Naive B cell (primary cell): ENCODE measurements around the gene ABLIM3. TPM values are rescaled to one million over a fixed set of nuclear protein-coding genes. Genes with fewer than 3 reads are reported as not detected.
A peak's percentile ranks its signal among the peaks of the same experiment; 100 is the strongest.

Experiments
- ATAC-seq, 2 donors: fragments of 150-1000 bp; cut with Tn5 transposase; 2 replicates each; pipeline ENCODE4 v1.10.0; 2021; ENCODE audit warnings: low read depth in 2 of 2, mild to moderate bottlenecking in 2 of 2, moderate library complexity in 2 of 2
- DNase-seq: peaks from one replicate; pipeline ENCODE4 v3.0.0; 2022
- H3K27ac Mint-ChIP-seq, 6 donors: one replicate each; pipeline ENCODE4 v1.8.0; 2020 to 2022; ENCODE audit warnings: mild to moderate bottlenecking in 6 of 6, mixed read lengths in 6 of 6, moderate library complexity in 5 of 6, inconsistent platforms in 2 of 6
- H3K27me3 Mint-ChIP-seq, 3 donors: one replicate each; pipeline ENCODE4 v1.8.0; 2021 to 2022; ENCODE audit warnings: mixed read lengths in 3 of 3, mild to moderate bottlenecking in 1 of 3
- H3K36me3 Mint-ChIP-seq, 2 donors: one replicate each; pipeline ENCODE4 v1.8.0; 2020 to 2022; ENCODE audit warnings: mixed read lengths in 2 of 2, inconsistent platforms in 1 of 2, mild to moderate bottlenecking in 1 of 2
- H3K4me1 Mint-ChIP-seq, 3 donors: one replicate each; pipeline ENCODE4 v1.8.0; 2020 to 2022; ENCODE audit warnings: mixed read lengths in 3 of 3, inconsistent platforms in 1 of 3, mild to moderate bottlenecking in 1 of 3, moderate library complexity in 1 of 3
- H3K4me3 Mint-ChIP-seq, 8 donors: one replicate each; pipeline ENCODE4 v1.8.0; 2020 to 2022; ENCODE audit warnings: mild to moderate bottlenecking in 8 of 8, mixed read lengths in 8 of 8, moderate library complexity in 8 of 8, inconsistent platforms in 2 of 8
- H3K9me3 Mint-ChIP-seq, 7 donors: one replicate each; pipeline ENCODE4 v1.8.0; 2020 to 2022; ENCODE audit warnings: mixed read lengths in 7 of 7, mild to moderate bottlenecking in 5 of 7, inconsistent platforms in 2 of 7, moderate library complexity in 1 of 7
- polyA plus RNA-seq, 6 donors: library from polyadenylated mRNA; unstranded; fragments of 300-500 nt; fragmentation: Illumina TruSeq; gene quantifications; one replicate each; pipeline ENCODE4 v1.2.3, GENCODE V29; 2021; ENCODE audit warnings: low read depth in 6 of 6

ABLIM3 gene
- polyA plus RNA-seq: under 1 TPM in 3 of 6 donors, not detected in 3; 0.17 to 0.74 (median 0.21) TPM

DNA sequence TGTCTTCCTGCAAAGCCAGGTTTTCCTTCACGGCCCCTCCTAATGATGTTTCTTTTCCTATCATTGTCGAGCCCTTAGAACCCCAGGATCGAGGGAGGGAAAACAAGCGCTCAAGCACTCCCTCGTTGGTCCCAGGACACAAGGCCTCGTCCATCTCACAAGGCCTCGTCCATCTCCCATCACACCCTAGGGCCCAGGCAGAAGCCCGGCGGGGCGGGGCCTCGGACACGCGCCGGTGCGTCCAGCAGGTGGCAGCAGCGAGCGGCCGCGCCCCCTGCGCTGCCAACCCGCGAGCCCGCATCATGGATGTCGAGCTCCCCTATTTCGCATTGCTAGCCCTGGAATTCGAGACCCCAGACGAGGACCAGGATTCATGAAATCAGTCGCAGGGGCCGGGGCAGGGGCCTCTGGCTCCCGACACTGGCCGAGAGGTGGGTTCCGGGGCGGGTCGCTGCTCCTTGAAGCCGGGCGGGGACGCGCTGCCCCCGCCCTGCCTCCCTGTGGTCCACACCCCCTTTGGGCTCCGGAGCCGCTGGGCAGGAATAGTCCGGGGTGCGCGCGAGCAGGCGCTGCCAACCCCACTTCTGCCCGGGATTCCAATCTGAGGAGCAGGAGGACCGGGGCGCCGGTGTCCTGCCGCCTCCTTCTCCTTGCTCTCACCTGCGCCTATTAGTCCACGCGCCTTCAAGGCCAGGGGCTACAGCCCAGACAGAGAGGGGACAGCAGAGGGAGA lies at the start of gene ABLIM3:
ABLIM3 (plus strand) TSS at position 270 of the 733 bp plus-strand sequence. CDS start 603 bp downstream, outside the sequence.
- Mint-ChIP-seq H3K27me3 (peaks cover 34 to 64% (median 44%) of the 10 kb centered on the region in 3 donors), H3K4me1 (peaks cover 2 to 6% (median 3%) of the 10 kb centered on the region in 3 donors), H3K27ac (peak within 1 kb of the TSS in 3 of 6 donors; percentile 39 to 66 (median 52)), H3K4me3 (peak within 1 kb of the TSS; percentile 15 to 89 (median 64)), H3K36me3 (no peaks in the 10 kb centered on the region), H3K9me3 (peaks cover 0 to 9% (median 0%) of the 10 kb centered on the region in 7 donors)
- DNase-seq (peak; percentile 54), ATAC-seq (peak; percentile 84 to 91)

DNA sequence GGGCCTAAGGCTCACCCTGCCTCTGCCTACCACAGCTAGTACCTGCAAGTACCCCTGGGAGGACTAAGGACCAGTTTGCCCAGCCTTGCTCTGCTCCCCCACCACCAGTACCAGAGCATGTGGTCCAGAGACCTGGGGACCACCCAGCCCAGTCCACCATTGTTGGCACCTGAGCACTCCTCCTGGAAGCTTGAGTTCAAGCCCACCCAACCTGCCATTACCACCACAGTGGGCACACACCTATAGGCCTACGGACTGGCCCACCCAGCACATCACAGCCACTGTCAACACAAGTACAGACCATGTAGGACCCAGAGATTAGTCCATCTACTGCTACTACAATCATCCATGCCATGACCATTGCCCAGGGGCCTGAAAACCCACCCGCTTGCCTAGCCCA lies 47.7 kb upstream of the ABLIM3 start:
- no peaks in the 10 kb centered on the region for H3K4me1 Mint-ChIP-seq
- peaks cover 7 to 8% of the 10 kb centered on the region in 2 donors for H3K36me3 Mint-ChIP-seq
- peaks cover 5 to 32% (median 8%) of the 10 kb centered on the region in 3 donors for H3K27me3 Mint-ChIP-seq
- no peak for ATAC-seq
- DNase-seq: no peak
- H3K27ac Mint-ChIP-seq: no peak overlapping the region
- no peak overlapping the region for H3K4me3 Mint-ChIP-seq
- H3K9me3 Mint-ChIP-seq: peaks cover 9 to 54% (median 40%) of the 10 kb centered on the region in 7 donors

DNA sequence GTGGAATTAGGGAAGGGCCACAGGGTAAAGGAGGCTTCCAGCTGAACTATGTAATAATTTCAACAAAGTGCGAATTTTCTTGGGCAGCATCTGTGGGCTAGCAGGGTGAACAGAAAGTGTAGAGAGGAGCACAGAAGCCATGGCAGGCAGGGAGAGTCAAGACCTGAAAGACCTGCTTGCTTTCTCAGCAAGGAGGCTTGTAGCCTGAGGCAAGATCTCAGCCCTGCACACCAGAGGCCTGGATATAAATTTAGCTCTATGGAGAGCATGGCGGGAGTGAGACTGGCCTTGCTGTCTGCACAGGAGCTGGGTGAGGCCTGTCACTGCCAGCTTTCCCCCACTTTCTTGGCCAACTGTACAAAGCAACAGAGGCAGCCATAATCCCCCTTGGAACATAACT lies 46.3 kb upstream of the ABLIM3 start:
- Mint-ChIP-seq H3K4me3 (no peak overlapping the region), H3K27ac (no peak overlapping the region), H3K27me3 (peaks cover 5 to 32% (median 8%) of the 10 kb centered on the region in 3 donors), H3K4me1 (no peaks in the 10 kb centered on the region), H3K9me3 (peaks cover 20 to 68% (median 50%) of the 10 kb centered on the region in 7 donors), H3K36me3 (peaks cover 14 to 20% of the 10 kb centered on the region in 2 donors)
- ATAC-seq: no peak
- no peak for DNase-seq

DNA sequence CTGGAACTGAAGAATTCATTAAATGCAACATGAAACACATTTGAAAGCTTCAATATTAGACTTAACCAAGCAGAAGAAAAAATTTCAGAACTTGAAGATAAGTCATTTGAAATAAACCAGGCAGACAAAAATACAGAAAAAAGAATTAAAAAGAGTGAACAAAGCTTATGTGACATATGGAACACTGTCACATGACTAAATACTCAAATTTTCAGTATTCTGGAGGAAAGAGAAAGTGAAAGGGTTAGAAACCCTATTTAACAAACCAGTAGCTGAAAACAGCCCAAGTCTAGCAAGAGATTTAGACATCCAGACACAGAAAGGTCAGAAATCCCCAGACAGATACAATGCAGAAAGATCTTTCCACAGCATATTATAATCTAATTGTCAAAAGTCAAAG lies 41.4 kb upstream of the ABLIM3 start:
- Mint-ChIP-seq H3K27me3 (peaks cover 0 to 13% (median 6%) of the 10 kb centered on the region in 3 donors), H3K4me3 (no peak overlapping the region), H3K27ac (no peak overlapping the region), H3K36me3 (peaks cover 22 to 32% of the 10 kb centered on the region in 2 donors), H3K9me3 (peaks cover 15 to 64% (median 48%) of the 10 kb centered on the region in 7 donors), H3K4me1 (no peaks in the 10 kb centered on the region)
- DNase-seq (no peak), ATAC-seq (no peak)

DNA sequence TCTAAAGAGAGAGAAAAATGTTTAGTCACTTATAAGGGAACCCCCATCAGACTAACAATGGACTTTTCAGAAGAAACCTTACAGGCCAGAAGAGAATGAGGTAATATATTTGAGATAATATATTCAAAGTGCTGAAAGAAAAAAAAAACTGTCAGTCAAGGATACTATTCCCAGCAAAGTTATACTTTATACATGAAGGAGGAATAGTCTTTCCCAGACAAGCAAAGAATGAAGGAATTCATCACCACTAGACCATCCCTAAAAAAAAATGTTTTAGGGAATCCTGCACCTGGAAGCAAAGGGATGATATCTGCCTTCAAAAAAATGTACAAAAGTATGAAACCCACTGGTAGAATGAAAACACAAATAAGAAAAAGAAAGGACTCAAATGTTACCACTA lies 41.0 kb upstream of the ABLIM3 start:
- Mint-ChIP-seq H3K4me1 (no peaks in the 10 kb centered on the region), H3K9me3 (peaks cover 14 to 60% (median 46%) of the 10 kb centered on the region in 7 donors)

DNA sequence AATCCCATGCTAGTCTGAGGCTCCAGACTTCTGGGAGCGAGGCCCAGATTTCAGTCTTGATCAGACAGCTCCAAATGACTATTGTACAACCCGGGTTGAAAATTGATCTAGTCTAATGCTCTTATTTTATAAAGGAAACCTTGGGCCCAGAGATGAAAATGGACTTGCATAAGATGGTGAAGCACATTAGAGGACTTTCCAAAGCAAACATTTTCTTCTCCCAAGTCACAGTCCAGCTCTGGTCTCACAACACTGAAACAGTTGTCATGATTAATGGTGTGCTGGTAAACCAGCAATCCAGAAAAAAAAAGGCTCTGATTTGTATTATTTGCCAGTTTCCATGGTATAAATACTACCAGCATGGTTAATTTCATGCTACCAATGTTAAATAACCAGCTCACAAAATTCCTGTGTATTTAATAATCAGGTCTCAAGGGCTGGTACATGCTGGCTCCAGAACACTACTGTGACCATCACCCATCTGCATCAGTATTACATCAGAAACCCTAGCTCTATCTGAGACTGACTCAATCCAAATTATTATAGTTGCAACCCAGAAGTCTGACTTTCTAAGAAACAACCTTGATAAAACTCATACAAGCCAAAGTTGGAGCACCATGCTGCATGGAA lies 32.5 kb upstream of the ABLIM3 start:
- H3K36me3 Mint-ChIP-seq: no peaks in the 10 kb centered on the region
- DNase-seq: no peak
- H3K4me3 Mint-ChIP-seq: no peak overlapping the region
- ATAC-seq: no peak
- no peaks in the 10 kb centered on the region for H3K4me1 Mint-ChIP-seq
- H3K9me3 Mint-ChIP-seq: no peaks in the 10 kb centered on the region
- peaks cover 0 to 5% (median 0%) of the 10 kb centered on the region in 3 donors for H3K27me3 Mint-ChIP-seq
- no peak overlapping the region for H3K27ac Mint-ChIP-seq

More for the DNA sequence above, 41.0 kb upstream of the ABLIM3 start:
- H3K36me3 Mint-ChIP-seq: peaks cover 22 to 30% of the 10 kb centered on the region in 2 donors
- H3K27ac Mint-ChIP-seq: no peak overlapping the region
- no peak overlapping the region for H3K4me3 Mint-ChIP-seq
- ATAC-seq (no peak), DNase-seq (no peak)
- H3K27me3 Mint-ChIP-seq: peaks cover 0 to 12% (median 3%) of the 10 kb centered on the region in 3 donors

DNA sequence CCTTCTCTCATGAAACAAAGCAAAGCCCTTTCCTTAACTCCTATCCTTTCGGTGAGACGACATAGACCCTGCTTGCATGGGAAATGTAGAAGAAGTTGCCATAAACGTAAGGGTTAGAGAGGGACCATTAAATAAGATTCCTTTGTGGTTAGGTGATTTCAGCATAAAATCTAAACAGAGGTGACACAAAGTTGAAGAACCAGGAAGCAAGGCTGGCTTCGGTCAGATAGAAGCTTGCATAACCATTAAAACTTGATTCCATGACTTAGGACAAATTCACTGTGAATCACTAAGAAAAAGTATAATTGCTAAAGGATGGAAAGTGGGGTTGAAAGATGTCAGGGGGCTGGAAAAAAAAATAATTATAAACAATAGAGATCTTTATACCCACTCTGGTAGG lies 30.9 kb upstream of the ABLIM3 start:
- Mint-ChIP-seq H3K36me3 (no peaks in the 10 kb centered on the region), H3K9me3 (no peaks in the 10 kb centered on the region), H3K4me3 (no peak overlapping the region), H3K27me3 (peaks cover under 1 to 10% (median 2%) of the 10 kb centered on the region in 3 donors), H3K4me1 (no peaks in the 10 kb centered on the region), H3K27ac (no peak overlapping the region)
- ATAC-seq (no peak), DNase-seq (no peak)

DNA sequence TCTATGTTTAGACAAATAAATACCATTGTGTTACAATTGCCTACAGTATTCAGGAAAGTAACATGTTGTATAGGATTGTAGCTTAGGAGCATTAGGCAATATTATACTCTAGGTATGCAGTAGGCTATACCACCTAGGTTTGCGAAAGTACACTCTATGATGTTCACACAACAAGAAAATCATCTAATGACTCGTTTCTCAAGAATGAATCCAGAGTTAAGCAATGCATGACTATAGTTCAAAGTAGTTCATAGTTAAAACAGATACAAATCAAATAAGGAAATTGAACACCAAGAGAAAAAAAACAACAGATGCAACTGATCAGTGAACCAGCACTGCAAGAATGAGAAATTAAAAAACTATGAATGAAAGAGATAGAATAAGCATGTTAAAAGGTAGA lies 27.6 kb upstream of the ABLIM3 start:
- Mint-ChIP-seq H3K36me3 (no peaks in the 10 kb centered on the region), H3K27me3 (peaks cover 19 to 32% (median 21%) of the 10 kb centered on the region in 3 donors), H3K9me3 (no peaks in the 10 kb centered on the region), H3K27ac (no peak overlapping the region), H3K4me3 (no peak overlapping the region), H3K4me1 (no peaks in the 10 kb centered on the region)
- DNase-seq (no peak), ATAC-seq (no peak)

DNA sequence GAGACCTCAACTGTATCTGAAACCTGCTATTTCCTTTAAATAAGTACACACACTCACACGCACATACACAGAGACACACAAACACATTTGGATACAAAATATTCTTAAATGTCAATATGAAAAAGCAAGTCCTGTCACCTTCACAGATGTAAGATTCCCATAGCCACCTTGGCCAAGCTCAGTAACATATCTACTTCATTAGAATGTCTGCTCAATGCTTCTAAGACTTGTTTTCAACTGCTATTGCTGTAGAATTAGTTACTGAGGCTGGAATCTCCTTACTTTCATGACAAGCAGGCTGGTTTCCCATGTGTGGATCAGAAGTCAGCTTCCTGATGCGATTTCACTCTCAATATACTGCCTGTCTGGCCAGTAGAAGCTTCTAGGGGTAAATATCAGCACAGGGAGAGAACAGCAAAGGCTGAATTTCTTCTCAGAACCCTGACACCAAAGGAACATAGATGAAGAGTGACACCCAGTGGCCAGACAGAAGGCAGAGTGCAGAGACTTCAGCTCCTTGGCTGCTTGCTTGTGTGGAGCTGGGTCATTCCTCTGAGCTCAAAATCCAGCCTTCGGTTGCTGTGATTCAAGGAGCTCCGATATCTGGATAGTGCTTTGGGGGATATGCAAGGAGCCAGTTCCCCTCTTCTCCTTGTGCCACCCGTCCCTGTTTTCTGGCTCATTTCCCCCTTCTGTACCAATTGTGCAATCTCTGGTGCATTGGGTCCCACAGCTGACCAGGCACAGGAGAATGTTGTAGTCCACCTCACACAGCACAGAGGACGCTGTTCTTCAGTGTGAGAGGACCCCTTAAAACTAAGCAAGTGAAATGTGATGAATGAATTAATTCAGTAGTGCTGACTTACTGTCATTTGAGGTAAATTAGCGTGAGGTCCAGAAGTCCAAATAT lies 26.6 kb upstream of the ABLIM3 start:
- Mint-ChIP-seq H3K27ac (no peak overlapping the region), H3K36me3 (no peaks in the 10 kb centered on the region), H3K4me3 (no peak overlapping the region), H3K9me3 (no peaks in the 10 kb centered on the region), H3K4me1 (no peaks in the 10 kb centered on the region), H3K27me3 (peaks cover 21 to 37% (median 23%) of the 10 kb centered on the region in 3 donors)
- no peak for ATAC-seq
- no peak for DNase-seq

DNA sequence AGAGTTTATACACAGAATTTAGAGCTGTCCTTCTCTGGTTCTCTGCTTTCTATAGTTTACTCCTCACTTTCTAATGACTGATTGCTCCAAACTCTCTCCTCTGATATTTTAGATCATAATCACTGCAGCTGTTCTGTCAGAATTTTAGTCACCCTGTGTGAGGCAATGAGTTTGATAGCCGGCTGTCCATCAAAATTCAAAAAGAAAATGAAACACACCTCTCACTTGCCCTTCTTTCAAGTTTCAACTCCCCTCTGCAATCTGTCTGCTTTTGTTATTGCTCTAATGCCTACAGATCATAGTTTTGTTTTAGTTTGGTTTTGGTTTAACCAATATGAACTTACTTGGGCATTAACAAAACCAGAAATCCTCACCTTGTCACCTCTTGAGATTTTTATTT lies 23.3 kb upstream of the ABLIM3 start:
- no peak for ATAC-seq
- H3K27me3 Mint-ChIP-seq: peaks cover 20 to 37% (median 23%) of the 10 kb centered on the region in 3 donors

DNA sequence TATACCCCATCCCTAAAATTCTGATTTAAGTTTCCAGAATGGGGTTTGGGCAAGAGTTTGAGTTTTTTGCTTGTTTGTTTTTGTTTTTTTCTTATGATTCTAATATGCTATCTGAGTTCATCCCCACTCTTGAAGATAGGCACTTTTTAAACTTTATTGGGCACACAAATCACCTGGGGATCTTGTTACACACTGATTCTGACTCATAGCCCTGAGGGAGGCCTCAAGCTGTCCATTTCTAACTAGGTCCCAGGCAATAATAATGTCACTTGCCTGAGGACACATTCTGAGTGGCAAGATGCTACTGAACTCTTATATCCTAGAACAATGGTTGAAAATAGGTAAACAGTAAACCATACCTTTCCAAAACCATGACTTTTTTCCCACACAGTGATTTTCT lies 22.8 kb upstream of the ABLIM3 start:
- H3K4me1 Mint-ChIP-seq: no peaks in the 10 kb centered on the region
- peaks cover 20 to 37% (median 23%) of the 10 kb centered on the region in 3 donors for H3K27me3 Mint-ChIP-seq
- no peak for DNase-seq
- no peak overlapping the region for H3K27ac Mint-ChIP-seq
- H3K36me3 Mint-ChIP-seq: no peaks in the 10 kb centered on the region
- ATAC-seq: no peak
- H3K4me3 Mint-ChIP-seq: no peak overlapping the region
- no peaks in the 10 kb centered on the region for H3K9me3 Mint-ChIP-seq

More for the DNA sequence above, 23.3 kb upstream of the ABLIM3 start:
- Mint-ChIP-seq H3K9me3 (no peaks in the 10 kb centered on the region), H3K27ac (no peak overlapping the region), H3K4me3 (no peak overlapping the region), H3K4me1 (no peaks in the 10 kb centered on the region), H3K36me3 (no peaks in the 10 kb centered on the region)
- no peak for DNase-seq

DNA sequence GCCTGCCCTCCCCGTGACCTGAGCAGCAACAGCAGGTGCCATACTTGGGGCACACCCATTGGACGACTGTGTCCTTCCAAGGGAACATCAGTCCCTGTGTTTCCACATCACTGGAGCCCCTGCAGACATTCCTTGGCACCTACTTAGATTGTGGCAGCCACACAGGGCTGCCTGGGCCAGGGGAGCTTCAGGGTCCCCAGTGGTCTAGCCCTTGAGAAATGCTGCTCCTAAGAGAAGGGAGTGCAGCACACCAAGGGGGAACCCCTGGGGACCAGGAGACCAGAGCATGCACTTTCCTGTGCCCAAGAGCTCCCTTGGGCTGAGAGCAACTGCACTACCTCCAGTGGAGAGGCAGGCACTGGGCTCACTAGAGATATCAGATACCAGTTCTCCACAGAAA lies 20.1 kb upstream of the ABLIM3 start:
- Mint-ChIP-seq H3K27ac (no peak overlapping the region), H3K9me3 (no peaks in the 10 kb centered on the region), H3K27me3 (peaks cover 12 to 38% (median 29%) of the 10 kb centered on the region in 3 donors), H3K4me3 (no peak overlapping the region), H3K36me3 (no peaks in the 10 kb centered on the region), H3K4me1 (no peaks in the 10 kb centered on the region)
- ATAC-seq (no peak), DNase-seq (no peak)

DNA sequence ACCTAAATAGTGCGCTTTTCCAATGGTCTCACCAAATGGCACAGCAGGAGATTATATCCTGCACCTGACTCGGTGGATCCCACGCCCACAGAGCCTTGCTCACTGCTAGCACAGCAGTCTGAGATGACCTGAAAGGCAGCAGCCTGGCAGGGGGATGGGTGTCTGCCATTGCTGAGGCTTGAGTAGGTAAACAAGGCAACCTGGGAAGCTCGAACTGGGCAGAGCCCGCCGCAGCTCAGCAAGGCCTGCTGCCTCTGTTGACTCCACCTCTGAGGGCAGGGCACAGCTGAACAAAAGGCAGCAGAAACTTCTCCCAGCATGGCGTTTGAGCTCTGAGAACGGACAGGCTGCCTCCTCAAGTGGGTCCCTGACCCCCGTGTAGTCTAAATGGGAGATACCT lies 18.1 kb upstream of the ABLIM3 start:
- Mint-ChIP-seq H3K9me3 (no peaks in the 10 kb centered on the region), H3K27ac (no peak overlapping the region), H3K27me3 (peaks cover 5 to 22% (median 19%) of the 10 kb centered on the region in 3 donors), H3K4me1 (no peaks in the 10 kb centered on the region), H3K36me3 (no peaks in the 10 kb centered on the region), H3K4me3 (no peak overlapping the region)
- DNase-seq: no peak
- ATAC-seq: no peak
